OCI-LY7 (cell line): ENCODE measurements around the gene NODAL. TPM values are rescaled to one million over a fixed set of nuclear protein-coding genes. Genes with fewer than 3 reads are reported as not detected.

Experiments used
- BruUV-seq: library from RNA; stranded (reverse); fragments of 400-500 nt; replicated peaks from 2 replicates; lab custom pipeline; 2021; lab: Mats Ljungman, UMichigan
- CTCF ChIA-PET: fragments of 300-600 bp; sonication (Branson Sonifier 250); formaldehyde crosslinking; loops from one replicate; lab custom pipeline; 2022; ENCODE audit warnings: antibody characterized with exemption; ENCODE audit not compliant: unreplicated experiment; lab: Charles Lee
- POLR2A ChIA-PET: fragments of 300-600 bp; sonication (Branson Sonifier 250); formaldehyde crosslinking; loops from one replicate; lab custom pipeline; 2022; ENCODE audit warnings: antibody characterized with exemption; lab: Charles Lee
- DNase-seq: peaks from one replicate; pipeline ENCODE4 v3.0.0-alpha.2; 2015; ENCODE audit warnings: low spot score
- H2AFZ ChIP-seq: fragments of 200-600 bp; sonication (generic), shearing (Covaris generic); 2 replicates; pipeline ENCODE4 v1.6.1; 2014; ENCODE audit warnings: mild to moderate bottlenecking, antibody characterized with exemption, low read length, moderate library complexity
- H3K27ac ChIP-seq: fragments of 200-600 bp; sonication (generic); 2 replicates; pipeline ENCODE4 v1.5.1; 2014; ENCODE audit warnings: mixed run types, low read depth, mild to moderate bottlenecking, moderate library complexity, low read length, inconsistent platforms; ENCODE audit not compliant: poor library complexity, severe bottlenecking
- H3K36me3 ChIP-seq: fragments of 200-600 bp; sonication (generic); 2 replicates; pipeline ENCODE4 v1.6.1; 2014; ENCODE audit warnings: mild to moderate bottlenecking, antibody characterized with exemption, low read length, moderate library complexity, mixed read lengths; ENCODE audit not compliant: insufficient read depth
- H3K4me1 ChIP-seq: fragments of 200-600 bp; sonication (generic); 2 replicates; pipeline ENCODE4 v1.5.1; 2014; ENCODE audit warnings: mild to moderate bottlenecking, low read length; ENCODE audit not compliant: insufficient read depth, poor library complexity, severe bottlenecking
- H3K4me2 ChIP-seq: fragments of 200-600 bp; sonication (generic); 2 replicates; pipeline ENCODE4 v1.6.1; 2014; ENCODE audit warnings: mild to moderate bottlenecking, low read length
- H3K4me3 ChIP-seq: fragments of 200-600 bp; sonication (generic); 2 replicates; pipeline ENCODE4 v1.5.1; 2014; ENCODE audit warnings: mild to moderate bottlenecking, low read depth, low read length; ENCODE audit not compliant: poor library complexity, severe bottlenecking
- H3K79me2 ChIP-seq: fragments of 200-600 bp; sonication (generic); 2 replicates; pipeline ENCODE4 v1.6.1; 2016; ENCODE audit warnings: low read depth, mild to moderate bottlenecking, low read length, moderate library complexity, mixed read lengths; ENCODE audit not compliant: insufficient read depth
- H3K9me2 ChIP-seq: fragments of 200-600 bp; sonication (generic); 2 replicates; pipeline ENCODE4 v1.6.1; 2016; ENCODE audit warnings: mild to moderate bottlenecking, low read length, mixed read lengths; ENCODE audit not compliant: insufficient read depth
- H3K9me3 ChIP-seq: fragments of 200-600 bp; sonication (generic); 2 replicates; pipeline ENCODE4 v1.6.1; 2014; ENCODE audit warnings: mild to moderate bottlenecking, mixed run types, low read length, mixed read lengths
- H4K20me1 ChIP-seq: fragments of 200-600 bp; sonication (generic); 2 replicates; pipeline ENCODE4 v1.6.1; 2014; ENCODE audit warnings: mild to moderate bottlenecking, antibody characterized with exemption, low read length, moderate library complexity, mixed read lengths; ENCODE audit not compliant: insufficient read depth
- EZH2phosphoT487 ChIP-seq: fragments of 200-600 bp; sonication (generic); IDR thresholded peaks from 2 replicates; pipeline ENCODE4 v1.6.1; 2018; ENCODE audit warnings: low read depth, borderline replicate concordance, mild to moderate bottlenecking, mixed run types, antibody characterized with exemption, low read length, moderate library complexity, mixed read lengths
- intact Hi-C: fragments of 100-400 bp; cut with micrococcal nuclease; formaldehyde crosslinking; loops from one replicate; pipeline ENCODE4 v1.10.0; 2022; ENCODE audit not compliant: unreplicated experiment
- total RNA-seq, 2 experiments: library from RNA; depleted of rRNA in 1 of 2; stranded (reverse); fragments of >200 nt in 1 of 2; shearing (Covaris generic) in 1 of 2; gene quantifications; 2 replicates each; pipeline ENCODE4 v1.2.3, GENCODE V29; 2014 to 2022
- TF ChIP-seq, protein P1 (sequence below): fragments of 200-600 bp; sonication (generic); conservative IDR thresholded peaks from 2 replicates; pipeline ENCODE4 v1.5.1; 2014; ENCODE audit warnings: mild to moderate bottlenecking, antibody characterized with exemption, low read length, moderate library complexity, mixed read lengths

The NODAL gene
- total RNA-seq, 2 experiments from 2014 or later: not detected

DNA sequence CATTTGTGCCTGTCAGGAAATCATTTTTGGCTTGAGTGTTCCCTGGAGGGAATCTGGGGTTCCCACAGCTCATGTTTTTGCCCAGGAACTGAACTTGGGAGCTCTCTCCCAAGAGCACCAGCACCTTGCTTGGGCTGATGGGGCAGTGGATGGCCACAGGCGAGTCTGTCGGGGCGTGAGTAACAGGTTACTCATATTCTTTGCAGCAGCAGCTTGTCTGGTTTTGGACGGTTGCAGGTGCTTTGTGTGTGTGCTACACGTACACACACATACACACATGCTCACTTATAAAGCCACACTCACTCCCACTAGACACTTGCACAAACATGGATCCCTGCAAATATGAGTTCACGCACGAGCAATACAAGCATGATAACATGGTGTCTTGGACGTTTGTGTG, 34.2 kb upstream of the NODAL start:
- Histone ChIP-seq H3K4me1 (peaks cover 39% of the 10 kb centered on the region), H3K9me3 (no peaks in the 10 kb centered on the region), H3K4me3 (no peak overlapping the region), H2AFZ (no peak overlapping the region), H3K4me2 (no peak overlapping the region), H3K27ac (no peak overlapping the region), H3K9me2 (no peaks in the 10 kb centered on the region), H3K79me2 (peaks cover 19% of the 10 kb centered on the region), H3K36me3 (peaks cover 13% of the 10 kb centered on the region), H4K20me1 (peaks cover 3% of the 10 kb centered on the region; the same call in 1 of the 2 replicates)
- POLR2A ChIA-PET: interaction anchor here (0.6 kb wide), 1 partner anchor 26 kb away, joined by 4 read pairs; no protein-coding TSS in a partner anchor
- DNase-seq: no peak
- BruUV-seq: no TSS peak
- CTCF ChIA-PET: interaction anchor here (0.6 kb wide), 1 partner anchor 22 kb away, joined by 3 read pairs; no protein-coding TSS in a partner anchor
- no peak for TF ChIP-seq EZH2phosphoT487
- TF ChIP-seq, protein P1, sequence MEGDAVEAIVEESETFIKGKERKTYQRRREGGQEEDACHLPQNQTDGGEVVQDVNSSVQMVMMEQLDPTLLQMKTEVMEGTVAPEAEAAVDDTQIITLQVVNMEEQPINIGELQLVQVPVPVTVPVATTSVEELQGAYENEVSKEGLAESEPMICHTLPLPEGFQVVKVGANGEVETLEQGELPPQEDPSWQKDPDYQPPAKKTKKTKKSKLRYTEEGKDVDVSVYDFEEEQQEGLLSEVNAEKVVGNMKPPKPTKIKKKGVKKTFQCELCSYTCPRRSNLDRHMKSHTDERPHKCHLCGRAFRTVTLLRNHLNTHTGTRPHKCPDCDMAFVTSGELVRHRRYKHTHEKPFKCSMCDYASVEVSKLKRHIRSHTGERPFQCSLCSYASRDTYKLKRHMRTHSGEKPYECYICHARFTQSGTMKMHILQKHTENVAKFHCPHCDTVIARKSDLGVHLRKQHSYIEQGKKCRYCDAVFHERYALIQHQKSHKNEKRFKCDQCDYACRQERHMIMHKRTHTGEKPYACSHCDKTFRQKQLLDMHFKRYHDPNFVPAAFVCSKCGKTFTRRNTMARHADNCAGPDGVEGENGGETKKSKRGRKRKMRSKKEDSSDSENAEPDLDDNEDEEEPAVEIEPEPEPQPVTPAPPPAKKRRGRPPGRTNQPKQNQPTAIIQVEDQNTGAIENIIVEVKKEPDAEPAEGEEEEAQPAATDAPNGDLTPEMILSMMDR: no peak
- intact Hi-C loops: no loop called here

GRCh38 chr10:70474780-70475179, 33.3 kb upstream of the NODAL start:
- BruUV-seq: no TSS peak
- intact Hi-C loops: no loop called here
- CTCF ChIA-PET: no interaction called here
- peaks cover 8% of the 10 kb centered on the region; the same call in 1 of the 2 replicates for H3K36me3 ChIP-seq
- no peak overlapping the region for H3K4me2 ChIP-seq
- no peak overlapping the region for H2AFZ ChIP-seq
- H3K4me3 ChIP-seq: no peak overlapping the region
- no peak for DNase-seq
- H3K4me1 ChIP-seq: peaks cover 31% of the 10 kb centered on the region
- TF ChIP-seq, protein P1: no peak
- no peak for TF ChIP-seq EZH2phosphoT487
- H4K20me1 ChIP-seq: no peaks in the 10 kb centered on the region
- POLR2A ChIA-PET: no interaction called here
- H3K9me2 ChIP-seq: no peaks in the 10 kb centered on the region
- peaks cover 11% of the 10 kb centered on the region for H3K79me2 ChIP-seq
- H3K27ac ChIP-seq: no peak overlapping the region
- no peaks in the 10 kb centered on the region for H3K9me3 ChIP-seq

DNA sequence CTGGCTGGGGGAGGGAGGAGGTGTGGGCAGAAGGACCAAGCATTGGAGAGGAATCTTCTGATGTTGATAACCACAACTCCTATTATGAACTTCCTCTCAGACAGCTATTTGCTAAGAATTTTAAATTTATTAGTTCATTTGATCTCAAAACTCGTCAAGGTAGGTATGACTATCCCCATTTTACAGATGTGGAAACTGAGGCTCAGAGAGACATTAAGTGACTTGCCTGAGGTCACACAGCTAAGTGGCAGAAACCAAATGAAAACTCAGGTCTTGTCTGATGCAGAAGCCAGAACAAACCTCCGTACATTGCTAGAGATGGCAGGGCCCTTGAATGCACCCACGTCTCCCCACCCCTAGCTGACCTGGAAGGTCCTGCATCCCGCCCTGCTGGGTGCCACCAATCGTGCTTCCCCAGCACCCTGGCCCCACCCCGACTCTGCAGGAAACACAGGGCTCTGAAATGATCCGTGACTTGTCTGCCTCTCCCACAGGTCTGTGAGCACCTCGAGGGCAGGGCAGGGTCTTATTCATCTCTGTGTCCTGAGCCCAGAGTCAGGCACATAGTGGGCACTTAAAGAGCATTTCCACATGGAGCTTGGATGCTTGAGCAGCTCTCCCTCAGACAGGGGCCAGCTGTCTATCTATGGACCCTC, 31.4 kb upstream of the NODAL start:
- H3K27ac ChIP-seq: no peak overlapping the region
- H3K9me3 ChIP-seq: no peaks in the 10 kb centered on the region
- H3K9me2 ChIP-seq: no peaks in the 10 kb centered on the region
- no peak overlapping the region for H3K4me2 ChIP-seq
- no peak overlapping the region for H2AFZ ChIP-seq
- TF ChIP-seq EZH2phosphoT487: no peak
- TF ChIP-seq, protein P1: no peak
- intact Hi-C loops: no loop called here
- ChIA-PET POLR2A (no interaction called here), CTCF (no interaction called here)
- H4K20me1 ChIP-seq: no peaks in the 10 kb centered on the region
- no peaks in the 10 kb centered on the region for H3K36me3 ChIP-seq
- no TSS peak for BruUV-seq
- peaks cover 34% of the 10 kb centered on the region for H3K4me1 ChIP-seq
- no peak for DNase-seq
- H3K79me2 ChIP-seq: no peaks in the 10 kb centered on the region
- H3K4me3 ChIP-seq: no peak overlapping the region
